Skeletal muscle tissue (tissue), 4 donors: ENCODE data around the gene TRMU. TPM values are rescaled to one million over a fixed set of nuclear protein-coding genes. Genes with fewer than 3 reads are reported as not detected.

ENCODE experiments used
- H3K27ac ChIP-seq: one replicate; pipeline ENCODE4 v1.7.0; 2013; ENCODE audit warnings: mild to moderate bottlenecking, low read depth, low read length, inconsistent platforms
- H3K27me3 ChIP-seq, 3 donors: one replicate each; pipeline ENCODE4 v1.7.0; 2013; ENCODE audit warnings: low read length in 3 of 3; ENCODE audit not compliant: control insufficient read depth in 3 of 3, insufficient read depth in 3 of 3
- H3K36me3 ChIP-seq, 3 donors: one replicate each; pipeline ENCODE4 v1.7.0; 2013; ENCODE audit warnings: low read length in 3 of 3; ENCODE audit not compliant: control insufficient read depth in 3 of 3, insufficient read depth in 3 of 3
- H3K4me1 ChIP-seq, 3 donors: one replicate each; pipeline ENCODE4 v1.7.0; 2013; ENCODE audit warnings: low read length in 3 of 3, mild to moderate bottlenecking in 3 of 3; ENCODE audit not compliant: control insufficient read depth in 3 of 3, insufficient read depth in 3 of 3
- H3K4me3 ChIP-seq, 3 donors: one replicate each; pipeline ENCODE4 v1.7.0; 2013; ENCODE audit warnings: low read length in 3 of 3
- H3K9ac ChIP-seq, 3 donors: one replicate each; pipeline ENCODE4 v1.7.0; 2013; ENCODE audit warnings: low read length in 3 of 3, mild to moderate bottlenecking in 3 of 3, moderate library complexity in 2 of 3, low read depth in 1 of 3
- H3K9me3 ChIP-seq, 3 donors: one replicate each; pipeline ENCODE4 v1.7.0; 2013; ENCODE audit warnings: low read length in 3 of 3; ENCODE audit not compliant: control insufficient read depth in 3 of 3
- total RNA-seq: library from RNA; depleted of rRNA; stranded (reverse); fragments of >200 nt; gene quantifications from one replicate; pipeline ENCODE4 v1.2.3, GENCODE V29; 2014
- donor health status: Osteomylitis.

The TRMU gene
- total RNA-seq, 1 donor from 2014 or later: 16.7 TPM

GRCh38 chr22:46320716-46321386 lies 14.7 kb upstream of the TRMU start:
- Histone ChIP-seq H3K4me3 (no peak overlapping the region), H3K4me1 (no peaks in the 10 kb centered on the region), H3K36me3 (no peaks in the 10 kb centered on the region), H3K27me3 (no peaks in the 10 kb centered on the region), H3K27ac (no peak overlapping the region), H3K9ac (no peak overlapping the region), H3K9me3 (no peaks in the 10 kb centered on the region)

GRCh38 chr22:46322711-46323110 lies 12.8 kb upstream of the TRMU start:
- Histone ChIP-seq H3K4me1 (no peaks in the 10 kb centered on the region), H3K27me3 (no peaks in the 10 kb centered on the region), H3K36me3 (no peaks in the 10 kb centered on the region), H3K9ac (peak overlapping the region in 1 of 3 donors; percentile 25), H3K4me3 (no peak overlapping the region), H3K9me3 (no peaks in the 10 kb centered on the region), H3K27ac (no peak overlapping the region)

GRCh38 chr22:46323162-46323561 lies 12.4 kb upstream of the TRMU start:
- no peaks in the 10 kb centered on the region for H3K36me3 ChIP-seq

GRCh38 chr22:46326066-46326680 lies 9.3 kb upstream of the TRMU start:
- Histone ChIP-seq H3K27me3 (no peaks in the 10 kb centered on the region), H3K4me3 (no peak overlapping the region), H3K4me1 (no peaks in the 10 kb centered on the region), H3K36me3 (no peaks in the 10 kb centered on the region), H3K27ac (no peak overlapping the region), H3K9me3 (no peaks in the 10 kb centered on the region), H3K9ac (no peak overlapping the region)

More at GRCh38 chr22:46323162-46323561, 12.4 kb upstream of the TRMU start:
- Histone ChIP-seq H3K4me1 (no peaks in the 10 kb centered on the region), H3K27ac (no peak overlapping the region), H3K9me3 (no peaks in the 10 kb centered on the region), H3K9ac (no peak overlapping the region), H3K27me3 (no peaks in the 10 kb centered on the region), H3K4me3 (no peak overlapping the region)

GRCh38 chr22:46327691-46328465 lies 7.6 kb upstream of the TRMU start:
- Histone ChIP-seq H3K9me3 (no peaks in the 10 kb centered on the region), H3K9ac (no peak overlapping the region), H3K4me3 (no peak overlapping the region), H3K27me3 (no peaks in the 10 kb centered on the region), H3K27ac (no peak overlapping the region), H3K36me3 (no peaks in the 10 kb centered on the region), H3K4me1 (no peaks in the 10 kb centered on the region)

- Histone ChIP-seq H3K9me3 (no peaks in the 10 kb centered on the region), H3K27ac (no peak overlapping the region), H3K4me1 (no peaks in the 10 kb centered on the region), H3K4me3 (no peak overlapping the region), H3K27me3 (no peaks in the 10 kb centered on the region), H3K9ac (no peak overlapping the region), H3K36me3 (no peaks in the 10 kb centered on the region)
These were observed 6.7 kb upstream of the TRMU start for GRCh38 chr22:46328797-46329196.

- no peaks in the 10 kb centered on the region for H3K36me3 ChIP-seq
These were observed 5.9 kb upstream of the TRMU start for GRCh38 chr22:46329616-46330015.

GRCh38 chr22:46330426-46330825 lies 5.1 kb upstream of the TRMU start:
- Histone ChIP-seq H3K27me3 (no peaks in the 10 kb centered on the region), H3K27ac (no peak overlapping the region), H3K9me3 (no peaks in the 10 kb centered on the region), H3K4me3 (no peak overlapping the region), H3K4me1 (peaks cover 0 to 2% (median 0%) of the 10 kb centered on the region in 3 donors), H3K36me3 (no peaks in the 10 kb centered on the region), H3K9ac (no peak overlapping the region)

More at GRCh38 chr22:46329616-46330015, 5.9 kb upstream of the TRMU start:
- no peak overlapping the region for H3K9ac ChIP-seq
- H3K27me3 ChIP-seq: no peaks in the 10 kb centered on the region
- H3K4me1 ChIP-seq: no peaks in the 10 kb centered on the region
- H3K4me3 ChIP-seq: no peak overlapping the region
- no peak overlapping the region for H3K27ac ChIP-seq
- no peaks in the 10 kb centered on the region for H3K9me3 ChIP-seq

GRCh38 chr22:46331496-46331895 lies 4.0 kb upstream of the TRMU start:
- H3K4me1 ChIP-seq: peaks cover 3 to 7% (median 5%) of the 10 kb centered on the region in 3 donors
- H3K9ac ChIP-seq: no peak overlapping the region
- no peak overlapping the region for H3K4me3 ChIP-seq
- H3K9me3 ChIP-seq: no peaks in the 10 kb centered on the region
- peaks cover 0 to 2% (median 0%) of the 10 kb centered on the region in 3 donors for H3K36me3 ChIP-seq
- H3K27me3 ChIP-seq: no peaks in the 10 kb centered on the region
- no peak overlapping the region for H3K27ac ChIP-seq
